ENCODE results near the gene FBXL13. TPM values are rescaled to one million over a fixed set of nuclear protein-coding genes. Genes with fewer than 3 reads are reported as not detected.

The FBXL13 gene
- total and polyA plus RNA-seq, 2 experiments from 2014 or later = 1.2 to 2.5 TPM

DNA sequence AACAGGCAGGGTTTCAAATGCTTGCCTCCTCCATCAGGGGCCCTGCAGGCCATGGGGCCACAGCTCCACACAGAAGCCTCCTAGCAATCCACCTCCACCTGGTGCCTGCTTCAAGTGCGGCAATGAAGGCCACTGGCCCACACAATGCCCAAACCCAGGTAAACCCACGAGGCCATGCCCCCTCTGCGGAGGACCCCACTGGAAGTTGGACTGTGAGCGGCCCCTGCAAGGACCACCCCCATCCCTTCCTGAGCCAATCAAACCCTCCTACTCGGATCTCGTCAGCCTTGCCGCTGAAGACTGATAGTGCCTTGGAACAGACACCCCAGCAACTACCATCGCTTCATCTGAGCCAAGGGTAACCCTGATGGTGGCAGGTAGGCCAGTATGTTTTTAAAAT is 98.7 kb downstream of the FBXL13 start:
- Histone ChIP-seq H3K36me3 (ENCODE audit: insufficient read depth) (no peaks in the 10 kb centered on the region), H3K4me3 (no peak overlapping the region), H3K27me3 (ENCODE audit: insufficient read depth) (no peaks in the 10 kb centered on the region), H3K4me1 (ENCODE audit: insufficient read depth) (0 out of 2 replicates have a peak, but pooled peaks cover 4% of the 10 kb centered on the region), H3K27ac (ENCODE audit: low read depth) (no peak overlapping the region), H2AFZ (no peak overlapping the region), H3F3A (replicated peaks; ENCODE audit: low read depth) (no peaks in the 10 kb centered on the region), H3K79me2 (replicated peaks; ENCODE audit: insufficient read depth) (no peaks in the 10 kb centered on the region), H3K4me2 (no peak overlapping the region), H4K20me1 (replicated peaks; ENCODE audit: insufficient read depth) (no peaks in the 10 kb centered on the region), H3K9me2 (ENCODE audit: insufficient read depth) (no peaks in the 10 kb centered on the region)
- H3K36me3 Mint-ChIP-seq (ENCODE audit: low read depth) = no peaks in the 10 kb centered on the region
- no peak for DNase-seq (ENCODE audit: low spot score)
- no peak overlapping the region for H3K27ac Mint-ChIP-seq
- H3K9me3 Mint-ChIP-seq = no peaks in the 10 kb centered on the region; the same call in 2 of the 3 replicates
- H3K27me3 Mint-ChIP-seq (ENCODE audit: insufficient read depth, low read depth, poor library complexity) = peaks cover 2% of the 10 kb centered on the region
- no peak for ATAC-seq
- no peak for TF ChIP-seq STAT1 (IDR thresholded peaks at IDR 0.05; ENCODE audit: unreplicated experiment)
- TF ChIP-seq, protein P1, sequence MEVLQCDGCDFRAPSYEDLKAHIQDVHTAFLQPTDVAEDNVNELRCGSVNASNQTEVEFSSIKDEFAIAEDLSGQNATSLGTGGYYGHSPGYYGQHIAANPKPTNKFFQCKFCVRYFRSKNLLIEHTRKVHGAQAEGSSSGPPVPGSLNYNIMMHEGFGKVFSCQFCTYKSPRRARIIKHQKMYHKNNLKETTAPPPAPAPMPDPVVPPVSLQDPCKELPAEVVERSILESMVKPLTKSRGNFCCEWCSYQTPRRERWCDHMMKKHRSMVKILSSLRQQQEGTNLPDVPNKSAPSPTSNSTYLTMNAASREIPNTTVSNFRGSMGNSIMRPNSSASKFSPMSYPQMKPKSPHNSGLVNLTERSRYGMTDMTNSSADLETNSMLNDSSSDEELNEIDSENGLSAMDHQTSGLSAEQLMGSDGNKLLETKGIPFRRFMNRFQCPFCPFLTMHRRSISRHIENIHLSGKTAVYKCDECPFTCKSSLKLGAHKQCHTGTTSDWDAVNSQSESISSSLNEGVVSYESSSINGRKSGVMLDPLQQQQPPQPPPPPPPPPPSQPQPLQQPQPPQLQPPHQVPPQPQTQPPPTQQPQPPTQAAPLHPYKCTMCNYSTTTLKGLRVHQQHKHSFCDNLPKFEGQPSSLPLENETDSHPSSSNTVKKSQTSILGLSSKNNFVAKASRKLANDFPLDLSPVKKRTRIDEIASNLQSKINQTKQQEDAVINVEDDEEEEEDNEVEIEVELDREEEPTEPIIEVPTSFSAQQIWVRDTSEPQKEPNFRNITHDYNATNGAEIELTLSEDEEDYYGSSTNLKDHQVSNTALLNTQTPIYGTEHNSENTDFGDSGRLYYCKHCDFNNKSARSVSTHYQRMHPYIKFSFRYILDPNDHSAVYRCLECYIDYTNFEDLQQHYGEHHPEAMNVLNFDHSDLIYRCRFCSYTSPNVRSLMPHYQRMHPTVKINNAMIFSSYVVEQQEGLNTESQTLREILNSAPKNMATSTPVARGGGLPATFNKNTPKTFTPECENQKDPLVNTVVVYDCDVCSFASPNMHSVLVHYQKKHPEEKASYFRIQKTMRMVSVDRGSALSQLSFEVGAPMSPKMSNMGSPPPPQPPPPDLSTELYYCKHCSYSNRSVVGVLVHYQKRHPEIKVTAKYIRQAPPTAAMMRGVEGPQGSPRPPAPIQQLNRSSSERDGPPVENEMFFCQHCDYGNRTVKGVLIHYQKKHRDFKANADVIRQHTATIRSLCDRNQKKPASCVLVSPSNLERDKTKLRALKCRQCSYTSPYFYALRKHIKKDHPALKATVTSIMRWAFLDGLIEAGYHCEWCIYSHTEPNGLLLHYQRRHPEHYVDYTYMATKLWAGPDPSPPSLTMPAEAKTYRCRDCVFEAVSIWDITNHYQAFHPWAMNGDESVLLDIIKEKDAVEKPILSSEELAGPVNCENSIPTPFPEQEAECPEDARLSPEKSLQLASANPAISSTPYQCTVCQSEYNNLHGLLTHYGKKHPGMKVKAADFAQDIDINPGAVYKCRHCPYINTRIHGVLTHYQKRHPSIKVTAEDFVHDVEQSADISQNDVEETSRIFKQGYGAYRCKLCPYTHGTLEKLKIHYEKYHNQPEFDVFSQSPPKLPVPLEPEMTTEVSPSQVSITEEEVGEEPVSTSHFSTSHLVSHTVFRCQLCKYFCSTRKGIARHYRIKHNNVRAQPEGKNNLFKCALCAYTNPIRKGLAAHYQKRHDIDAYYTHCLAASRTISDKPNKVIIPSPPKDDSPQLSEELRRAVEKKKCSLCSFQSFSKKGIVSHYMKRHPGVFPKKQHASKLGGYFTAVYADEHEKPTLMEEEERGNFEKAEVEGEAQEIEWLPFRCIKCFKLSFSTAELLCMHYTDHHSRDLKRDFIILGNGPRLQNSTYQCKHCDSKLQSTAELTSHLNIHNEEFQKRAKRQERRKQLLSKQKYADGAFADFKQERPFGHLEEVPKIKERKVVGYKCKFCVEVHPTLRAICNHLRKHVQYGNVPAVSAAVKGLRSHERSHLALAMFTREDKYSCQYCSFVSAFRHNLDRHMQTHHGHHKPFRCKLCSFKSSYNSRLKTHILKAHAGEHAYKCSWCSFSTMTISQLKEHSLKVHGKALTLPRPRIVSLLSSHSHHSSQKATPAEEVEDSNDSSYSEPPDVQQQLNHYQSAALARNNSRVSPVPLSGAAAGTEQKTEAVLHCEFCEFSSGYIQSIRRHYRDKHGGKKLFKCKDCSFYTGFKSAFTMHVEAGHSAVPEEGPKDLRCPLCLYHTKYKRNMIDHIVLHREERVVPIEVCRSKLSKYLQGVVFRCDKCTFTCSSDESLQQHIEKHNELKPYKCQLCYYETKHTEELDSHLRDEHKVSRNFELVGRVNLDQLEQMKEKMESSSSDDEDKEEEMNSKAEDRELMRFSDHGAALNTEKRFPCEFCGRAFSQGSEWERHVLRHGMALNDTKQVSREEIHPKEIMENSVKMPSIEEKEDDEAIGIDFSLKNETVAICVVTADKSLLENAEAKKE (CRISPR knock-in tag; IDR thresholded peaks at IDR 0.05) = no peak
- TF ChIP-seq, protein P2, sequence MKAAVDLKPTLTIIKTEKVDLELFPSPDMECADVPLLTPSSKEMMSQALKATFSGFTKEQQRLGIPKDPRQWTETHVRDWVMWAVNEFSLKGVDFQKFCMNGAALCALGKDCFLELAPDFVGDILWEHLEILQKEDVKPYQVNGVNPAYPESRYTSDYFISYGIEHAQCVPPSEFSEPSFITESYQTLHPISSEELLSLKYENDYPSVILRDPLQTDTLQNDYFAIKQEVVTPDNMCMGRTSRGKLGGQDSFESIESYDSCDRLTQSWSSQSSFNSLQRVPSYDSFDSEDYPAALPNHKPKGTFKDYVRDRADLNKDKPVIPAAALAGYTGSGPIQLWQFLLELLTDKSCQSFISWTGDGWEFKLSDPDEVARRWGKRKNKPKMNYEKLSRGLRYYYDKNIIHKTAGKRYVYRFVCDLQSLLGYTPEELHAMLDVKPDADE (IDR thresholded peaks at IDR 0.05) = no peak
- no peak for TF ChIP-seq ZNF331 (CRISPR knock-in tag; IDR thresholded peaks at IDR 0.05; ENCODE audit: low read depth)
- no peak for TF ChIP-seq CREB1 (CRISPR knock-in tag; IDR thresholded peaks at IDR 0.05; ENCODE audit: low read depth)
- no peak for TF ChIP-seq POLR2AphosphoS5 (IDR thresholded peaks at IDR 0.05; ENCODE audit: low read depth)
- TF ChIP-seq ZNF114 (CRISPR knock-in tag; IDR thresholded peaks at IDR 0.05) = no peak
- TF ChIP-seq, protein P3, sequence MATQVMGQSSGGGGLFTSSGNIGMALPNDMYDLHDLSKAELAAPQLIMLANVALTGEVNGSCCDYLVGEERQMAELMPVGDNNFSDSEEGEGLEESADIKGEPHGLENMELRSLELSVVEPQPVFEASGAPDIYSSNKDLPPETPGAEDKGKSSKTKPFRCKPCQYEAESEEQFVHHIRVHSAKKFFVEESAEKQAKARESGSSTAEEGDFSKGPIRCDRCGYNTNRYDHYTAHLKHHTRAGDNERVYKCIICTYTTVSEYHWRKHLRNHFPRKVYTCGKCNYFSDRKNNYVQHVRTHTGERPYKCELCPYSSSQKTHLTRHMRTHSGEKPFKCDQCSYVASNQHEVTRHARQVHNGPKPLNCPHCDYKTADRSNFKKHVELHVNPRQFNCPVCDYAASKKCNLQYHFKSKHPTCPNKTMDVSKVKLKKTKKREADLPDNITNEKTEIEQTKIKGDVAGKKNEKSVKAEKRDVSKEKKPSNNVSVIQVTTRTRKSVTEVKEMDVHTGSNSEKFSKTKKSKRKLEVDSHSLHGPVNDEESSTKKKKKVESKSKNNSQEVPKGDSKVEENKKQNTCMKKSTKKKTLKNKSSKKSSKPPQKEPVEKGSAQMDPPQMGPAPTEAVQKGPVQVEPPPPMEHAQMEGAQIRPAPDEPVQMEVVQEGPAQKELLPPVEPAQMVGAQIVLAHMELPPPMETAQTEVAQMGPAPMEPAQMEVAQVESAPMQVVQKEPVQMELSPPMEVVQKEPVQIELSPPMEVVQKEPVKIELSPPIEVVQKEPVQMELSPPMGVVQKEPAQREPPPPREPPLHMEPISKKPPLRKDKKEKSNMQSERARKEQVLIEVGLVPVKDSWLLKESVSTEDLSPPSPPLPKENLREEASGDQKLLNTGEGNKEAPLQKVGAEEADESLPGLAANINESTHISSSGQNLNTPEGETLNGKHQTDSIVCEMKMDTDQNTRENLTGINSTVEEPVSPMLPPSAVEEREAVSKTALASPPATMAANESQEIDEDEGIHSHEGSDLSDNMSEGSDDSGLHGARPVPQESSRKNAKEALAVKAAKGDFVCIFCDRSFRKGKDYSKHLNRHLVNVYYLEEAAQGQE (IDR thresholded peaks at IDR 0.05; ENCODE audit: unreplicated experiment) = no peak
- TF ChIP-seq EZH2 (IDR thresholded peaks at IDR 0.05; ENCODE audit: low read depth, unreplicated experiment) = no peak
- TF ChIP-seq, protein P4, sequence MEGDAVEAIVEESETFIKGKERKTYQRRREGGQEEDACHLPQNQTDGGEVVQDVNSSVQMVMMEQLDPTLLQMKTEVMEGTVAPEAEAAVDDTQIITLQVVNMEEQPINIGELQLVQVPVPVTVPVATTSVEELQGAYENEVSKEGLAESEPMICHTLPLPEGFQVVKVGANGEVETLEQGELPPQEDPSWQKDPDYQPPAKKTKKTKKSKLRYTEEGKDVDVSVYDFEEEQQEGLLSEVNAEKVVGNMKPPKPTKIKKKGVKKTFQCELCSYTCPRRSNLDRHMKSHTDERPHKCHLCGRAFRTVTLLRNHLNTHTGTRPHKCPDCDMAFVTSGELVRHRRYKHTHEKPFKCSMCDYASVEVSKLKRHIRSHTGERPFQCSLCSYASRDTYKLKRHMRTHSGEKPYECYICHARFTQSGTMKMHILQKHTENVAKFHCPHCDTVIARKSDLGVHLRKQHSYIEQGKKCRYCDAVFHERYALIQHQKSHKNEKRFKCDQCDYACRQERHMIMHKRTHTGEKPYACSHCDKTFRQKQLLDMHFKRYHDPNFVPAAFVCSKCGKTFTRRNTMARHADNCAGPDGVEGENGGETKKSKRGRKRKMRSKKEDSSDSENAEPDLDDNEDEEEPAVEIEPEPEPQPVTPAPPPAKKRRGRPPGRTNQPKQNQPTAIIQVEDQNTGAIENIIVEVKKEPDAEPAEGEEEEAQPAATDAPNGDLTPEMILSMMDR (conservative IDR thresholded peaks at IDR 0.05; ENCODE audit: low read depth in 2 of 2) = no peak
- TF ChIP-seq JUNB (IDR thresholded peaks at IDR 0.05; ENCODE audit: unreplicated experiment) = no peak
- TF ChIP-seq EZH2phosphoT487 (IDR thresholded peaks at IDR 0.05; ENCODE audit: unreplicated experiment) = no peak
- no peak for TF ChIP-seq NANOG (IDR thresholded peaks at IDR 0.05; ENCODE audit: borderline replicate concordance)
- H3K4me1 Mint-ChIP-seq = peaks cover 17% of the 10 kb centered on the region
- no peak overlapping the region for H3K4me3 Mint-ChIP-seq

Data from GM23338 (cell line).